ENCODE data around the gene ABLIM2.

Gene ABLIM2

GRCh38 chr4:7981738-7982394 is 176.7 kb downstream of the ABLIM2 start:
- DNase-seq, result no peak

- no peak for DNase-seq
Measured at GRCh38 chr4:7980036-7980435, 178.6 kb downstream of the ABLIM2 start.

- DNase-seq, result no peak
Measured at GRCh38 chr4:7979652-7979968, 179.0 kb downstream of the ABLIM2 start.

- no peak for DNase-seq
Measured at GRCh38 chr4:7978907-7979651, 179.5 kb downstream of the ABLIM2 start.

GRCh38 chr4:7978489-7978888 is 180.1 kb downstream of the ABLIM2 start:
- no peak for DNase-seq

- no peak for DNase-seq
Measured at GRCh38 chr4:7976634-7977033, 182.0 kb downstream of the ABLIM2 start.

GRCh38 chr4:7976025-7976424 is 182.6 kb downstream of the ABLIM2 start:
- DNase-seq, result no peak

GRCh38 chr4:7974425-7974824 is 184.2 kb downstream of the ABLIM2 start:
- no peak for DNase-seq

- DNase-seq, result no peak
Measured at GRCh38 chr4:7973545-7973981, 185.1 kb downstream of the ABLIM2 start.

- DNase-seq, result no peak
Measured at GRCh38 chr4:7971881-7972500, 186.6 kb downstream of the ABLIM2 start.

GRCh38 chr4:7971159-7971631 is 187.4 kb downstream of the ABLIM2 start:
- no peak for DNase-seq

GRCh38 chr4:7970361-7970946 is 188.2 kb downstream of the ABLIM2 start:
- DNase-seq, result no peak

- DNase-seq, result no peak
Measured at GRCh38 chr4:7968262-7968896, 190.2 kb downstream of the ABLIM2 start.

- no peak for DNase-seq
Measured at GRCh38 chr4:7967501-7968261, 190.9 kb downstream of the ABLIM2 start.

- no peak for DNase-seq
Measured at GRCh38 chr4:7967063-7967440, 191.6 kb downstream of the ABLIM2 start.

- no peak for DNase-seq
Measured at GRCh38 chr4:7966281-7967062, 192.1 kb downstream of the ABLIM2 start.

GRCh38 chr4:7964890-7965662 is 193.5 kb downstream of the ABLIM2 start:
- no peak for DNase-seq

GRCh38 chr4:7964459-7964858 is 194.2 kb downstream of the ABLIM2 start:
- no peak for DNase-seq

GRCh38 chr4:7963691-7964090 is 194.9 kb downstream of the ABLIM2 start:
- DNase-seq, result no peak
